IMR-90 (cell line): ENCODE measurements around the gene ATP4A. TPM values are rescaled to one million over a fixed set of nuclear protein-coding genes. Genes with fewer than 3 reads are reported as not detected.

Experiments
- ATAC-seq: fragments of 200-7000 bp; cut with Tn5 transposase; 2 replicates; pipeline ENCODE4 v1.9.1; 2020; ENCODE audit warnings: low read depth, mild to moderate bottlenecking, moderate library complexity
- BruUV-seq: library from RNA; stranded (reverse); fragments of 400-500 nt; replicated peaks from 2 replicates; lab custom pipeline; 2021; lab: Mats Ljungman, UMichigan
- CTCF ChIA-PET: fragments of 300-600 bp; formaldehyde crosslinking; extraction: SDS; loops from one replicate; lab custom pipeline; 2021; ENCODE audit warnings: antibody characterized with exemption; lab: Yijun Ruan, JAX
- POLR2A ChIA-PET: fragments of 300-600 bp; sonication (Branson Sonifier 250); formaldehyde crosslinking; loops from one replicate; lab custom pipeline; 2022; ENCODE audit warnings: antibody characterized with exemption; ENCODE audit not compliant: unreplicated experiment; lab: Charles Lee
- DNase-seq: peaks from one replicate; pipeline ENCODE4 v3.0.0; 2013
- H2AFZ ChIP-seq: replicated peaks from 2 replicates; pipeline ENCODE3; 2013; ENCODE audit warnings: low read length, mild to moderate bottlenecking; ENCODE audit not compliant: poor library complexity
- H2AK5ac ChIP-seq: 2 replicates; pipeline ENCODE4 v1.6.1; 2013; ENCODE audit warnings: low read depth, low read length, inconsistent platforms
- H2AK9ac ChIP-seq: replicated peaks from 2 replicates; pipeline ENCODE3; 2013; ENCODE audit warnings: mild to moderate bottlenecking, low read depth, low read length, moderate library complexity; ENCODE audit not compliant: poor library complexity
- H2BK120ac ChIP-seq: 2 replicates; pipeline ENCODE4 v1.6.1; 2013; ENCODE audit warnings: low read depth, low read length, inconsistent platforms
- H2BK15ac ChIP-seq: 3 replicates; pipeline ENCODE4 v1.6.1; 2013; ENCODE audit warnings: low read depth, low read length, inconsistent platforms
- H2BK20ac ChIP-seq: 2 replicates; pipeline ENCODE4 v1.6.1; 2013; ENCODE audit warnings: low read depth, mild to moderate bottlenecking, inconsistent platforms, low read length, moderate library complexity
- H2BK5ac ChIP-seq: 2 replicates; pipeline ENCODE4 v1.6.1; 2013; ENCODE audit warnings: mild to moderate bottlenecking, low read depth, low read length, inconsistent platforms; ENCODE audit not compliant: poor library complexity, severe bottlenecking
- H3K14ac ChIP-seq: replicated peaks from 2 replicates; pipeline ENCODE4 v1.6.1; 2013; ENCODE audit warnings: low read depth, low read length, inconsistent platforms
- H3K18ac ChIP-seq: 2 replicates; pipeline ENCODE4 v1.6.1; 2013; ENCODE audit warnings: low read depth, low read length, control low read depth
- H3K23ac ChIP-seq: 2 replicates; pipeline ENCODE4 v1.6.1; 2013; ENCODE audit warnings: low read depth, low read length, inconsistent platforms
- H3K27ac ChIP-seq: 2 replicates; pipeline ENCODE4 v1.5.1; 2013; ENCODE audit warnings: mild to moderate bottlenecking, control low read depth, low read length; ENCODE audit not compliant: insufficient read depth
- H3K27me3 ChIP-seq: 2 replicates; pipeline ENCODE4 v1.6.1; 2013; ENCODE audit warnings: low read length; ENCODE audit not compliant: control insufficient read depth, insufficient read depth
- H3K36me3 ChIP-seq: 2 replicates; pipeline ENCODE4 v1.6.1; 2013; ENCODE audit warnings: low read length, mixed read lengths; ENCODE audit not compliant: control insufficient read depth, insufficient read depth
- H3K4ac ChIP-seq: 2 replicates; pipeline ENCODE4 v1.6.1; 2013; ENCODE audit warnings: low read depth, low read length, inconsistent platforms
- H3K4me1 ChIP-seq: 2 replicates; pipeline ENCODE4 v1.6.1; 2013; ENCODE audit warnings: low read length, mixed read lengths; ENCODE audit not compliant: control insufficient read depth, insufficient read depth
- H3K4me2 ChIP-seq: 2 replicates; pipeline ENCODE4 v1.6.1; 2013; ENCODE audit warnings: low read depth, mild to moderate bottlenecking, control low read depth, low read length, moderate library complexity
- H3K4me3 ChIP-seq: 2 replicates; pipeline ENCODE4 v1.5.1; 2013; ENCODE audit warnings: low read depth, mild to moderate bottlenecking, control low read depth, low read length, moderate library complexity; ENCODE audit not compliant: insufficient read depth
- H3K56ac ChIP-seq: 2 replicates; pipeline ENCODE4 v1.6.1; 2013; ENCODE audit warnings: low read length, inconsistent platforms; ENCODE audit not compliant: insufficient read depth; ENCODE audit errors: extremely low read depth
- H3K79me1 ChIP-seq, 2 experiments: 2 replicates each; pipeline ENCODE4 v1.6.1; 2013; ENCODE audit warnings: low read length in 2 of 2, inconsistent platforms in 1 of 2, low read depth in 1 of 2
- H3K9ac ChIP-seq: 2 replicates; pipeline ENCODE4 v1.6.1; 2013; ENCODE audit warnings: low read depth, low read length, control low read depth
- H3K9me1 ChIP-seq: 2 replicates; pipeline ENCODE4 v1.6.1; 2013; ENCODE audit warnings: low read length, inconsistent platforms; ENCODE audit not compliant: insufficient read depth
- H3K9me3 ChIP-seq: 2 replicates; pipeline ENCODE4 v1.6.1; 2013; ENCODE audit warnings: low read length; ENCODE audit not compliant: control insufficient read depth, insufficient read depth
- H4K20me1 ChIP-seq: 2 replicates; pipeline ENCODE4 v1.6.1; 2013; ENCODE audit warnings: low read length, inconsistent platforms; ENCODE audit not compliant: insufficient read depth
- H4K5ac ChIP-seq: 2 replicates; pipeline ENCODE4 v1.6.1; 2013; ENCODE audit warnings: mild to moderate bottlenecking, low read depth, low read length, control low read depth
- H4K8ac ChIP-seq, 2 experiments: 2 replicates each; pipeline ENCODE4 v1.6.1; 2013; ENCODE audit warnings: low read depth in 2 of 2, low read length in 2 of 2, control low read depth in 1 of 2, inconsistent platforms in 1 of 2
- H4K91ac ChIP-seq: 2 replicates; pipeline ENCODE4 v1.6.1; 2013; ENCODE audit warnings: low read depth, low read length, inconsistent platforms; ENCODE audit not compliant: insufficient read depth
- CEBPB ChIP-seq: IDR thresholded peaks from 2 replicates; pipeline ENCODE4 v1.6.1; 2012; ENCODE audit warnings: low read depth, low read length, improper control_type of control experiment
- NFE2L2 ChIP-seq: fragments of 150-350 bp; IDR thresholded peaks from 2 replicates; pipeline ENCODE4 v1.6.1; 2016; ENCODE audit warnings: low read depth, mild to moderate bottlenecking, low read length
- POLR2A ChIP-seq: IDR thresholded peaks from 2 replicates; pipeline ENCODE4 v1.6.1; 2012; ENCODE audit warnings: mild to moderate bottlenecking, low read depth, low read length
- RCOR1 ChIP-seq: IDR thresholded peaks from 2 replicates; pipeline ENCODE4 v1.6.1; 2012; ENCODE audit warnings: mild to moderate bottlenecking, low read length, improper control_type of control experiment; ENCODE audit not compliant: insufficient replicate concordance
- RFX5 ChIP-seq: IDR thresholded peaks from 2 replicates; pipeline ENCODE4 v1.8.0; 2012; ENCODE audit warnings: low read depth, mild to moderate bottlenecking, low read length, moderate library complexity
- USF2 ChIP-seq: fragments of 150-350 bp; IDR thresholded peaks from 2 replicates; pipeline ENCODE4 v1.6.1; 2017; ENCODE audit warnings: mild to moderate bottlenecking, antibody characterized with exemption, low read length, low read depth
- WGBS, 2 experiments: methylation state at CpG; one replicate each; pipeline versions ENCODE4 v1.1.5 to v1.1.7; 2013; ENCODE audit warnings: missing lambda C conversion rate in 2 of 2; ENCODE audit not compliant: insufficient read length in 1 of 2; ENCODE audit errors: extremely low coverage in 2 of 2; 5-methylcytosine and 5-hydroxymethylcytosine counted together
- dilution Hi-C: fragments of 300-500 bp; cut with HindIII; formaldehyde crosslinking; loops from one replicate; pipeline ENCODE4 v1.14.3; 2018; ENCODE audit warnings: low sequenced_read_pairs; ENCODE audit not compliant: unreplicated experiment
- in situ Hi-C: fragments of 300-500 bp; cut with MboI; formaldehyde crosslinking; loops from 3 replicates; pipeline ENCODE4 v1.14.3; 2019; ENCODE audit warnings: low sequenced_read_pairs, inconsistent platforms, mixed read lengths
- intact Hi-C: fragments of 100-400 bp; cut with micrococcal nuclease; formaldehyde crosslinking; loops from 2 replicates; pipeline ENCODE4 v1.10.0; 2022
- polyA plus RNA-seq, 3 experiments: library from polyadenylated mRNA; depleted of rRNA; stranded (reverse); fragments of >200 nt; gene quantifications; 2 replicates each; pipeline ENCODE4 v1.2.3, GENCODE V29; 2012; ENCODE audit warnings: low replicate concordance in 1 of 3
- total RNA-seq: library from RNA; depleted of rRNA; stranded (reverse); fragments of >200 nt; gene quantifications from 2 replicates; pipeline ENCODE4 v1.2.3, GENCODE V29; 2012

ATP4A gene
- total and polyA plus RNA-seq, 2 of the 4 experiments (the other 2 are of a cell fraction), result not detected

GRCh38 chr19:35511337-35511736, 52.1 kb downstream of the ATP4A start:
- BruUV-seq, result no TSS peak
- no peak overlapping the region for H2BK5ac ChIP-seq
- DNase-seq, result no peak

More at GRCh38 chr19:35511337-35511736, 52.1 kb downstream of the ATP4A start:
- Histone ChIP-seq H4K91ac (no peak overlapping the region), H3K9me1 (no peaks in the 10 kb centered on the region; the same call in 1 of the 2 replicates), H3K79me1 (no peaks in the 10 kb centered on the region), H3K4me3 (no peak overlapping the region), H3K9me3 (no peaks in the 10 kb centered on the region), H3K9ac (no peak overlapping the region), H2AK5ac (no peak overlapping the region), H2AFZ (no peak overlapping the region), H3K4ac (no peak overlapping the region), H2AK9ac (no peak overlapping the region), H3K27ac (no peak overlapping the region), H4K5ac (no peak overlapping the region), H3K27me3 (peaks cover 59% of the 10 kb centered on the region), H2BK120ac (no peak overlapping the region), H3K14ac (no peak overlapping the region), H4K8ac (no peak overlapping the region), H3K18ac (no peak overlapping the region), H3K4me2 (no peak overlapping the region), H3K4me1 (peaks cover 5% of the 10 kb centered on the region; the same call in 1 of the 2 replicates), H4K20me1 (no peaks in the 10 kb centered on the region), H3K56ac (no peak overlapping the region), H3K23ac (no peak overlapping the region), H2BK15ac (no peak overlapping the region), H2BK20ac (no peak overlapping the region), H3K36me3 (no peaks in the 10 kb centered on the region)
- WGBS, 2 experiments, result 80% methylated on average over 1 of the region's 7 CpGs; no CpG with 5 or more reads in 1 of the 2 experiments
- ChIA-PET CTCF (no interaction called here), POLR2A (no interaction called here)
- in situ Hi-C loops, result no loop called here
- intact Hi-C loops, result loop anchor here (2.0 kb wide), 1 partner anchor 33 kb away; the partner anchor contains the start of gene TMEM147
- TF ChIP-seq CEBPB (no peak), NFE2L2 (no peak), USF2 (no peak), POLR2A (no peak), RCOR1 (no peak), RFX5 (no peak)
- no peak for ATAC-seq
- dilution Hi-C loops, result no loop called here
